Stimulated activated CD8-positive, alpha-beta memory T cell treated with anti-CD3 and anti-CD28 coated beads, Interleukin-12 subunit alpha, Interleukin-12 subunit beta, amount 100 ng/mL, for 24 hours (primary cell): ENCODE data around the gene PUS3.
"Not testable (repeated sequence)": the region's sequence is repeated elsewhere in the genome, so short reads cannot be mapped to it uniquely, and the experiment has no call there.

Experiments used
- DNase-seq: peaks from one replicate; pipeline ENCODE4 v3.0.0-alpha.2; 2020; ENCODE audit errors: extremely low read depth

PUS3 gene

DNA sequence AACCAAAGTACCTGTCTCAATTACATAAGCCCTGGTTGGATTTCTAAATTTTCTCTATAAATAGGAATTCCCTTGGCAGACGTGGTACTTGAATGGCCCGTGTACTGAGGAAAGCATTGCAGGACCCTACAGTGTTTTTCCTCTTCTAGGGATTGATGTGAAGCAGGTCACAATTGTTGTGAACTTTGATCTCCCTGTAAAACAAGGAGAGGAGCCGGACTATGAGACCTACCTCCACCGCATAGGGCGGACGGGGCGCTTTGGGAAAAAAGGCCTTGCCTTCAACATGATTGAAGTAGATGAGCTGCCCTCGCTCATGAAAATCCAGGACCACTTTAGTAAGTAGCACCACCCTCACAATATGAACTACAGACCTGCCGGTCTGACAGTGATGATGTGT lies 18.0 kb upstream of the PUS3 start:
- DNase-seq, result no peak

DNA sequence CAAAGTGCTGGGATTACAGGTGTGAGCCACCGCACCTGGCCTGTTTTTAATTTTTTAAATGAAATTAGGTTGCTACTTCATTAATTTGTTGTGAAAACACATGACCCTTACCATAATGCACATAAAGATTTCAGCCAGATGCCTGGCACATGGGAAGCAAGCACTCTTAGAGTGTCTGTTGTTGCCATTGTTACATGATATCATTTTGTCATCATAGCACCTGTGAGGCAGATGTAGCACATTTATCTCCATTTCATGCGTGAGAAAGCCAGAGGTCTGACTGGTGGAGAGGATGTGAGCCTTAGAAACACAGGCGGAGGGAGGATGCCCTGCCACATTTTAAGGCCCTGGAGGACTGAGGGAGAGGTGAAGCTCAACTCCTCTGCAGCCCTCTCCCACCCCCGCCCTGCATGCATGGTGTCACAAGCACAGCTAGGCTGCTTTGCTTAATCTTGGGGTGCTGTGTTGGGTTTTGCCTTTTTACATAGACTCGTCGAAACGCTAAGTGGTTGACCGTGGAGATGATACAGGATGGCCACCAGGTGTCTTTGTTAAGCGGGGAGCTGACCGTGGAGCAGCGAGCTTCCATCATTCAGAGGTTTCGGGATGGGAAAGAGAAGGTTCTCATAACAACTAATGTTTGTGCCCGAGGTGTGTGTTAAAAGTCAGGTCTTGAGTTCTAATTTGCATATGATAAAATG lies 15.3 kb upstream of the PUS3 start:
- DNase-seq, result no peak

DNA sequence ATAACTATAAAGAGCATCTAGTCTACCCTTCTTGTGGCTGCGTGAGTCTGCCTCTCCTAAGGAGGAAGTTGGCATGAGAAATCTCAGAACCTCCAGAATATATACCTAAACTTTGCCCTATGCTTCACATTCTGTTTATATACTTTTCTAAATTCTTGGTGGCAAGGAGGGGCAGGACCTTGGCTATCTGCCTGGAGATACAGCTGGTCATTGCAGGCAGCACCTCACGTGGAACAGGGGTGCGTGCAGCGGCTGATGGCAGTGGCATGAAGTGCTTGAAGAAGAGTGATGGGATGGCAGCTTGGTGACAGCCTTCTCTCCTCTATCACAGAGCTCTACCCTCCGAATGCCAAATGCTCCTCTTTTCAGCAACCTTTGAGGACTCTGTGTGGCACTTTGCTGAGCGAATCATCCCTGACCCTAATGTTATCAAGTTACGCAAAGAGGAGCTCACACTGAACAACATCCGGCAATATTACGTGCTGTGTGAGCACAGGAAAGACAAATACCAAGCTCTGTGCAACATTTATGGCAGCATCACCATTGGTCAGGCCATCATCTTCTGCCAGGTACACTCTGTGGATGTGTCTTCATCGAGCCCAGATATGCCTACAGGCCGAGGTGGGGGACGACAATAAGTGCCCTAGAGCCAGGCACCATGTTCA lies 13.8 kb upstream of the PUS3 start:
- no peak for DNase-seq

DNA sequence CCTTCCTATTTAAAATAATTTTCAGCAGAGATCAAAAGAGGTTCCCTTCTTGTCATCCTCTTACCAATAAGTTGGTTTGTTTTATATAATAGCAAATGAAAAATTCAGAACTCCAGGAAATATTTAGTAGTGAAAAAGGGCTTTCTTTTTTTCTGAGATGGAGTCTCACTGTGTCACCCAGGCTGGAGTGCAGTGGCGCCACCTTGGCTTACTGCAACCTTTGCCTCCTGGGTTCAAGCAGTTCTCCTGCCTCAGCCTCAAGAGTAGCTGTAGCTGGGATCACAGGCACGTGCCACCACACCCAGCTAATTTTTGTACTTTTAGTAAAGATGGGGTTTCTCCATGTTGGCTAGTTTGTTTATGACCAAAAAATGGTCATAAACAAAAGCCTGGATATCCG lies 11.6 kb upstream of the PUS3 start:
- DNase-seq, result not testable (repeated sequence)

DNA sequence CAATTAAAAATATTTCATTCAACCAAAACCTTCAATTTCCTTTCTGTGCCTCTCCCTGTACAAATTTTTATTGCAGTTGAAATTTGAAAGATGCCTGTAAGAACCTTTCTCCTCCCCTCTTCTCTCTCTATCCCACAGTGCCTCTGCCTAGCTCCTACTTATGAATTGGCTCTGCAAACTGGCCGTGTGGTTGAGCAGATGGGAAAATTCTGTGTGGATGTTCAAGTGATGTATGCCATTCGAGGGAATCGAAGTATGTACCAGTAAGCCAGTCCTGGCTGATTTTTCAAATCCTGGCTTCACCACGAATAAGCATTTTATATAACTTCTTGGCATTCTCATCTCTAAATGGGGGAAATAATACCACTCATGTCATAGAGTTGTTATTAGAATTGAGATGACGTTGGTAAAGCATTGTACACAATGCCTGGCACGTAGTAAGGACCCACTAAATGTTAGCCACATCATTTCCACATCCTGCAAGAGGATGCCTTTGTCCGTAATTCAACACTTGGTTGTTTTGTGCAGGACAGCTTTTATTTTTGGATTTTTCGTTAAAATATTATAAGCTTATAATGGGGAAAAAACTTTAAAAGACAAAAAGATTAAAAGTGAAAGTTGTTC lies 7.3 kb upstream of the PUS3 start:
- DNase-seq, result no peak

DNA sequence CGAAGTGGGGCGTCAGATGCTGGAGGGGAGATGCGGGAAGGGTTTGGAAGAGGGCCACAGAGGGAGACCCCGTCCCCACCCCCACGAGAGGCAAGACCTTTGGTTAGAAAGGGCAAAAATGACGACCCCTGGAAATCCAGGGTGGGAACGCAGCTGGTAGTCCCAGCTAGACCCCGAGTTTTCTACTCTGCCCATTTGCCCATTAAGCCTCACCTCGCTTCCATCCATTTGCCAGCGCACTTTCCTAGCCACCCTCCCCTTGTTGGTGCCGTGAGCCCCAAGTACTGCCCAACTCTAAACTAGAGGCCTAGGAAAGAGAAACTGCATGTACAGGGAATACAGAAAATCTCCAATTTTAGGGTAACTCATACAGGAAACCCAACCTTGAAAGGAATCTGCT lies 1.7 kb upstream of the PUS3 start:
- DNase-seq, result no peak

DNA sequence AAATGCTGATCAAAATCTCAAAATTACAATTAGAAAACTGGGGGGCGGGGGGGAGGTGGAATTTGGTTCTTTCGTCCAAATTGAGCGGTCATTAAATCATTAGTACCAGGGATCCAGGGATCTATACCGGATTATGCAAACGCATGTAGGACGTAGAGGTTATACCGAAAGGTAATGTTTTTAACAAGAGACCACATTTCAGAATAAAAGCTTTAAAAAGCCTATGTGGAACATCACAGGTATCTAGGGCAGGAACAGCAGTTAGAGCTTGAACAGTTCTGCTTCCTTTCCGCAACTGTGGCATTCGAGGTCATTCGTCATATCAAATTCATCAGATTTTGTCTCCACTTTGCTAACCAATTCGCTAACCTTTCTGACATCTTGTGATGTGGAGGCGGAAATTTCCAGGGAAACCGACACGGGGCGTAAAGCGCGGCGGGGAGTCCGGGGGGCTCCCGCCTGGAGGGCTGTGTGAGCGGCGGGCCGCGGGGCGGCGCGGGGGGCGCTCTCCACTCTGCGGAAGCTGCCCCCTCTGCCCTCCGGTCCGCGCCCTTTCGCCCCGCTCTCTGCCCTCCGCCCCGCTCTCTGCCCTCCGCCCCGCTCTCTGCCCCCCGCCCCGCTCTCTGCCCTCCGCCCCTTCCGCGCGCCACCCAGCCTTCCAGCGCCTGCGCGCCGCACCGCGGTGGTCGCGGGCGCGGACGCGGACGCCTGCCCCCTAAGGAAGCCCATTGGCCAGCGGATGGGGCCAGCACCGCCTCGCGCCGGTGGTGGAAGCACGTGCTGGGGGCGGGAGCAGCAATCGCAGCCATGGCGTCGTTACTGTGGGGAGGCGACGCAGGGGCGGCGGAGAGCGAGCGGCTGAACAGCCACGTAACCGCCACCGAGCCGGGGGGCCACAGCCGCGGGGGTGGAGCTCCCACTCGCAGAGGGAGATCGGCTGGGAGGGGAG lies 979 bp upstream of the PUS3 start, which contains the start of gene DDX25:
TSS of gene DDX25 (plus strand) at position 798 of the 949 bp plus-strand sequence. CDS start at position 808, 10 bp downstream.
- peak; percentile 1 for DNase-seq

DNA sequence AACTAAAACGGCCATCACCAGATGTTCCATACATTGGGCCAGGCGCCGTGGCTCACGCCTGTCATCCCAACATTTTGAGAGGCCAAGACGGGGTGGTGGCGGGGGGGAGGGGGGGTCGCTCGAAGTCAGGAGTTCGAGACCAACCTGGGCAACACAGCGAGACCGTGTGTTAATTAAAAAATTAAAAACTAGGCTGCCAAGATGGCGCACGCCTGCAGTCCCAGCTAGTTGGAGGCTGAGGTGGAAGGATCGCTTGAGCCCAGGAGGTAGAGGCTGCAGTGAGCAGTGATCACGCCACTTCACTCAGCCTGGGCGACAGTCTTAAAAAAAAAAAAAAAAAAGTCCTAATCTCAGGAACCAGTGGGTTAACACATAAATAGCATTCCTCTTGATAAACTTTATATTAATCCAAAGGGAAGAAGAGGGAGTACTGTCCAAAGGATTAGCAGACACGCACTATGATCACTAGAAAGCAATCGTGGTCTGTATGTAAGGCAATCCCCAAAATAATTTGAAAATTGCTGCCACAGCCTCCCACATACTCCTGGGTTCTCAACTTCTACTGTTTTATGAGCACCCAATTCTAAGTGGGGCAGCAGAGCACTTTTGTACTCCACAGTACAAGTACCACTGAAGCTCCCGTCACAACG lies 604 bp downstream of the PUS3 start:
- DNase-seq, result no peak

DNA sequence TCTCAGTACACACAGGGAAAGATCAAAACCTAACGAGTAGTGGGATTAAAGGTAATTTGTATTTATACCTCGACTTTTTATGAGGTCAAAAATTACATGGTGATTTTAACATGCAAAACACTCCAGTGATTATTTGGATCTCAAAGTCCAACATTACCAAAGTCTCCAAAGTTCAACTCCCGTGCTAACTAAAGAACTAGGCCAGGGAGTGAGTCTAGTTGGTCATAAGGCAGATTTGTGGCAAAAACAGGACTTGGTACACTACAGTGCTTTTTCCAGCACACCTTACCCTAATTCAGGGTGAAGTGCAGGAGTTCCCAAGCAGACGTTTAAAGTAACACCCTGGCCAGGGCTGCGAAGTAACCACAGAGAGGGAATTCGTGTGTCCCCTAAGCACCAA lies 1.1 kb downstream of the PUS3 start:
- no peak for DNase-seq

DNA sequence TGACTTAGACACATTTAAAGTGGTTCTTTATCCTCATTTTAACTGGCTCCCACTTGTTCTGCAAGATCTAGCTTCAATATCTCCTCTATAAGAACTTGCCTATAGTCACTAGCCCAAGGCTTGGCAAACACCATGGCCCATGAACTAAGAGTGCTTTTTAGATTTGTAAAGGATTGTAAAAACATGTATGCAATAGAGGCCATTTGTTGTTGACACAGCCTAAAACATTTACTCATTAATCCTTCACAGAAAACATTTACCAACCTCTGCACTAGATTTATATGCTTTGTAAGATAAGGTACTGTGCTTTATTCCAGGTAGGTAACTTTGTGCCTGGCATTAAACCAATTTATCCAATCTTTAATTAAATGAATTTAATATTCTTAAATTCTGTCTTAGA lies 10.0 kb downstream of the PUS3 start:
- no peak for DNase-seq

DNA sequence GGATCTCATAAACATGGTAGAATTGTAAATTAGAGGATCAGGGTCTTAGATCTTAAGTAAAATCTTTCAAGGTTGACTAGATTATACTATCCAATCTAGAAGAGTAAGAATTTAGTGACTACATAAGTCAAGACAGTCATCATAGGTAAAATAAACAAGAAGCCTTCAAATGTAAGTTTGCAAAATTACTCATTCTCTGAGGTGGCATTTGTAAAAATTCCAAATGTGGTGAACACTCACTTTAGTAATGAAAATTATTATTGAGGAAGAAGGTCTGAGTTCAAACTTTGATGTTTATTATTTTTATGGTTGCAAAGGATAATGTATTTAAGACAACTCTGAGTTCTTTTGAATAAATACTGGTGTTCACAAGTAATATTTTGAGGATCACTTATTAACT lies 10.9 kb downstream of the PUS3 start:
- DNase-seq, result no peak

DNA sequence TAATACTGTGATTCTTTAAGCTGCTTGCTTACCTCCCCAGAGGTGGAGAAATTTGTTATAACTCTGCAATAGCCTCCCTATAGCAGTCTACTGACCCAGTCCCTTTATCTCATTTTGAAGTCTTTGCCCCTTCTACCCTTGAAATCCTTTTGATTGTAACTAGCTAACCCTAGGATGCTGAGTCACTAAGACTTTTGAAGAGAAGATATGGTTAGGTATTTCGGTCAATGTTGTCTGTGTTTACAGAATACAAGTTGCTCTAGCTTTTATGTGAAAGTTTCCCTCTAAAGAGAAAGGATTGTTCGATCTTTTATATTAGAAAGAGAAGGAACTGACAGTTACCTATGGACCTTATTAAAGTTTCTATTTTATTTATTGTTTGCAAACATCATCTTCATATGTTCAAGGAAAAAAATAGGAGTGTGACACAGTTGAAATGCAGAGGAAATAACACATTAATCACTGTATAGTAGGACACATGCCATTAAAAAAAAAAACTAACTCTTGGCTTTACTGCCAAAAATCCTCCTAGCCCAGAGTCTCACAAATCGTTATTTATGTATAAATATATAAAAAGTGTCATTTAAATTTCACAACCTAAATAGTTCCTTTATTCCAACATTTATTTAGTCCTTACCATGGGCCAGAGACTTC lies 12.4 kb downstream of the PUS3 start:
- DNase-seq, result no peak

DNA sequence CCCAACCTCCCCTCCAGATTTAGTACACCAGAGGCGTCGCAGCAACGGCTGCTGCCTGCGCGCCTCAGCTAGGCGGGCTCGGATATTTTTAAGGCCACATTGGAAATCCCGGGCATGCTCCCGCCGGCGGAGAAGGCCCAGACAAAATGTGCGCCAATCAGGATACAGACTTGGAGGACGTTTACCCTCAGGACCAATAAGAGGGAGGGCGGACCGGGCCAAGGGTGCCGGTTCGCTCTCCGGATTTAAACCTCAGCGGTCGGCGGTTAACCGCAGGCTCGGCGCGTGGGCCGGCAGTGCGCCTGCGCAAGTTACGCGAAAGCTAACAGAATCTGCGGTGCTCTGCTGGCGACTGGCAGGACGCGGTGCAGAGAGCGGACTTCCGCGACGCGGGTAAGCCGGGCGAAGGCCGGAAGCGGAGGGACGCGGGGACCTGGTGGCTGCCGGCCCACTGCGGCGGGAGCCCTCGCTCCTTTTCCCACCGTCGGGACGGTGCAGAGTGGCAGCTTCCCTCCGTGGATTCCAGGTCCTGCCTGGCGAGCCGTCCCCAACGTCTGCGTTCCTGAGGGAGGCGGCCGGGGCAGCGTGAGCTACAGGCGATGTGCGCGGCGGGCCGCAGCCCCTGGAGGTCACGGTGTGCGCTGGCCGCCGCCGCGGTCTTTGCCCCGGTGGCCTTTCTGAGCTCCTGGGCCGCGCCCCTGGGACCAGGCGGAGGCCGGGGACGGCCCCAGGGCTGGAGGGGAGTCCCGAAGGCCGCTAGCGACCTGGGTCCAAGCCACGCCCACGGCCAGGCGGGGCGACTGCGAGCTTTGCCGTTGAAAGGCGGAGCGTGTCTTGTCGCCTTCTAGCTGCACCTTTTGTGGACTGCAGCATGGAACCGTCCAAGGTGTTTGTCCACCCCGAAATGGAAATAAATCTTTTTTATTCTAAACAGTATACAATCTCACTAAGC lies 15.4 kb downstream of the PUS3 start, which contains the start of gene HYLS1:
TSS of gene HYLS1 (plus strand) at position 296 of the 952 bp plus-strand sequence. CDS start 11,701 bp downstream, outside the sequence.
- DNase-seq, result peak; percentile 87

DNA sequence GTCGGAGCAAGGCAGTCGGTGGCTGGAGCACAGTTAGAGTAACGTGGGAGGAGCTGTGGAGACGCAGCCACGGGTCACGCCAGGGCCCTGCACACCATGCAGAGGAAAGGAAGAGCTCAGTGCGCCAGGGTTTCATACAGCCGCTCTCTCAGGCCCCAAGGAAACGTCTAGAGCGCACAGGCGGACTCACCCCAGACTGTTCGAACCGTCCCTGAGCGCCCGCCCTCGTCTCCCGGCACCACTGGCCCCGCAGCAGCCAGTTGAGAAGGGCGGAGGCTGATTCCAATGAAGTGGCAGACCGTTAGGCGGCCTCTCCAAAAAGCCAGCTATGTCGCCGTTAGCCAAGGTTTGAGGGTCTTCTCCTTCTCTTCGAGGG lies 16.0 kb downstream of the PUS3 start:
- no peak for DNase-seq

DNA sequence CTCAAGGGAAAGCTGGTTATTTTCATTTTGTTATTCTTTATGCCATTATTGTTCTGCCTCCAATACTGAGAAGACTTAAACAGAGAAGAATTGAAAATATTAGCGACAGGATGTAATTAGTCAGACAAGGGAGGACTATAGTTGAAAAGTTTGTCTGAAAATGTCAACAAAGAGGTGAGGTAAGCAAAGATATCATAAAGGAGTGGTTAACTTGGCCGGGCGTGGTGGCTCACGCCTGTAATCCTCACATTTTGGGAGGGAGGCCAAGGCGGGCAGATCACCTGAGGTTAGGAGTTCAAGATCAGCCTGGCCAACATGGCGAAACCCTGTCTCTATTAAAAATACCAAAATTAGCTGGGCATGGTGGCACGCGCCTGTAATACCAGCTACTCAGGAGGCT lies 19.6 kb downstream of the PUS3 start:
- DNase-seq, result no peak

DNA sequence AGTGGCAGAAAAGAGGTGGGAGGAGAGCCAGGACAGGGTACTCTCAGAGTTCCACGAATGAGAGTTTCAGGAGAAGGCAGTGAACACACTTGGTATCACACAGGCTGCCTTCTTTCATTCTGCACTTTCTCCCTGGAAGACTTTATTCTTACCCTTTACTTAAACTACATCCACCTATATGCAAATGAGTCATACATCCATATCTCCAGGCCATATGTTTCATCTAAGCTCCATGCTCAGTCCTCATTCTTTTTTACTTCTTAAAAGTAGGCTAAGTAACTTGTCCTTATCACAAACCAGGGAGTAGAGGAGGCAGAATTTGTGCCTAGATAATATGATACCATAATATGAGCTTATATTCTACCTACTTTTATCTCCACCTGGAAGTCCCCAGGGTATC lies 21.7 kb downstream of the PUS3 start:
- DNase-seq, result no peak

DNA sequence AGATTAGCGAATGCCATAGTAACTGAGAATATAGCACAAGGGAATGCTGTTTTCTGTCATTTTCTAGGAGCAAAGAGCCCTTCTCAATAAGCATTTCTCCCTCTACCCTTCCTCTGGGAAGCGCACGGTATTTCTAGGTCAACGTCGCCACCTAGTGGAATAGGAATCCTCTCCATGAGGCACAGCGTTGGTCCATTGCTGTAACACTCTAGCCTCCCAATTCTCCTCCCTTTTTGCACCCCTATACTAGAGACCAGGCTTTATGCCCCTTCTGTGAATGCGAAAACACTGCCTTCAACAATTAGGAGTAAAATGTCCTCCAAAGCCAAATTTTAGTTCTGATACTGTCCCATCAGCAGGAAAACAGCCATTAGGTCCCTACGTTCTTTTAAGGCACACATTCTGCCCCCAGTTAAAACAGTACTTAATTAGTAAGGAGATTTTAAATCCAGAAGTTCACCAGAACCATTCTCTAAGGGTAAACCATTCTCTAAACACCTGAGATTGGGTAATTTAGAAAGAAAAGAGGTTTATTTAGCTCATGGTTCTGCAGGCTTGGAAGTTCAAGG lies 28.4 kb downstream of the PUS3 start:
- DNase-seq, result no peak

DNA sequence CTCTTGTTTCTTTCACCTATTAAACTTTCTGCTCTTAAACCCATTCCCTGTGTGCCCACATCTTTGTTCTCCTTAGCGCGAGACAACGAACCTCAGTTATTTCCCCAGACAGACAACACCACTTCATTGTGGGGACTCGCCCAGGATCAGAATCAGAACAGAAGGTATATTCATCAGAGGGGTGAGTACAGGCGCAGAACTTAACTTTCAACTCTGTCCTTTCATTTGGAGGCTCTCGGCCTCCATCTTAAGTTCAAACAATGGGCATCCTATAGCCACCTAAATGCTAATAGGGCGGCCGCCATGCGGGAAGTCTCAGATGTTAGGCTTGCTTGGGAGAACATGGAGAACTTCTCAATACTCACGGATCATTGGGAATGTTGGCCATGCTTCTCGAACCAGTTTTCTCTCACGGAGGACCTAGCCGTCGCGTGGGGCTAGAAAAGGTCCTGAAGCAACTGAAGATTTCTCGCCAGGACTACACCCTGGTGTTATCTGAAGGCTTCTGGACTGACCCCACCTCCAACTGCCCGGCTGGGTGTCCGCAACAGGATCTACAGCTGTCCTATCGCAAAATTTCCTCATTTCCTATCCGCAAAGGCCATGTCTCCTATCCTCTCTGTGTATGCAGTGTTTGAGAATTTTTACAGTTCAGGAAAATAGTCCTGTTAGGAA lies 29.0 kb downstream of the PUS3 start:
- no peak for DNase-seq

DNA sequence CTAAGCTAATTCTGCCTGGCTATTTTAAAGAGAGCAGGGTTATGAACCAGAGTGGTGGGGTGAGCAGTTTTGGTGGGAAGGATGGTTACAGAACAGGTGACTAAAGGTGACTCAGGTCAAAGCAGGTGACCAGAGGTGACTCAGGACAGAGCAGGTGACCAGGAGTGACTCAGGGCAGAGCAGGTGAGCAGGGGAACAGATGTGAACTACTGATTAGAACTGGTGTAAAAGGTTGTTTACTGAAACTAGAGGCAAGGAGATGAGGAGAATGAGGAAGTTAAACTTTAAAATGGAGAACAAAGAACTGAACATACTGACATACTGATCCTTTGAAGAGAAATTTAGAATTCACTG lies 30.9 kb downstream of the PUS3 start:
- DNase-seq, result no peak
